ENCODE measurements around the gene P3H1. TPM values are rescaled to one million over a fixed set of nuclear protein-coding genes. Genes with fewer than 3 reads are reported as not detected.

The P3H1 gene
- total RNA-seq, 1 experiment from 2014 or later = 18.1 TPM

DNA sequence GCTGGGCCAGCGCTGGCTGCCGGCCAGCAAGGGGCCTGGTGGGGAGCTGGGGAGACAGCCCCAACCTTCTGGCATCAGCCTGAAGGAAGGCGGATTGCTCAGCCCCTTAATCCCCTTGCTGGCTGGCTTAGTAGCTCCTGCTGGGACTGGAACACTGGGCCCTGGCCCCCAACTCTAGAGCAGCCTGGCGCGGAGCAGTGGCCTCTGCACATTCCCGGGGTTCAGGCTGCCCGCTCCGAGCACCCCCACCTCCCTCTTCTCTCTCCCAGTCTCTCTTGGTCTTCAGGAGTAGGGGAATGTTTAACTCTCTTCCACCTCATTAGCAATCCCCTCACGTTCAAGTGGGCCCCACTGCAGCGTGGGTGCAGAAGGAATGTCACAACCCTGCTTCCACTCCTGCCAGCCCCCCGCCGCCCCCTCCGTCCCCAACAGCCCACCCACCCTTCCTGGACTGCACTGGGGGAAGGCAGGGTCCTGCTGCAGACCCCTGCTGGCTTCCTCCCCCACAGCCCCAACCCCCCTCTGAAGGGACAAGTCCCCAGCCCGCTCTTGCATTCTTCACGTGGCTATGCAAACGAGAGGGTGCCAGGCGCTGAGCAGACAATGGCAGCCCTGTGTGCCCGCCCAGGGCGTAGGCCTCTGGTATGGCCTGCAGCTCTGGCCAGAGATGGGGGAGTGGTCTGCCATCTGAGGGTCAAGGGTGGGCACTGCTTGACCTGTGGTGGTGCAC, 25.8 kb downstream of the P3H1 start:
- H3K79me2 ChIP-seq (ENCODE audit: low read length) = no peaks in the 10 kb centered on the region
- no peak overlapping the region for H3K4me2 ChIP-seq (ENCODE audit: low read depth, low read length, poor library complexity, severe bottlenecking)

DNA sequence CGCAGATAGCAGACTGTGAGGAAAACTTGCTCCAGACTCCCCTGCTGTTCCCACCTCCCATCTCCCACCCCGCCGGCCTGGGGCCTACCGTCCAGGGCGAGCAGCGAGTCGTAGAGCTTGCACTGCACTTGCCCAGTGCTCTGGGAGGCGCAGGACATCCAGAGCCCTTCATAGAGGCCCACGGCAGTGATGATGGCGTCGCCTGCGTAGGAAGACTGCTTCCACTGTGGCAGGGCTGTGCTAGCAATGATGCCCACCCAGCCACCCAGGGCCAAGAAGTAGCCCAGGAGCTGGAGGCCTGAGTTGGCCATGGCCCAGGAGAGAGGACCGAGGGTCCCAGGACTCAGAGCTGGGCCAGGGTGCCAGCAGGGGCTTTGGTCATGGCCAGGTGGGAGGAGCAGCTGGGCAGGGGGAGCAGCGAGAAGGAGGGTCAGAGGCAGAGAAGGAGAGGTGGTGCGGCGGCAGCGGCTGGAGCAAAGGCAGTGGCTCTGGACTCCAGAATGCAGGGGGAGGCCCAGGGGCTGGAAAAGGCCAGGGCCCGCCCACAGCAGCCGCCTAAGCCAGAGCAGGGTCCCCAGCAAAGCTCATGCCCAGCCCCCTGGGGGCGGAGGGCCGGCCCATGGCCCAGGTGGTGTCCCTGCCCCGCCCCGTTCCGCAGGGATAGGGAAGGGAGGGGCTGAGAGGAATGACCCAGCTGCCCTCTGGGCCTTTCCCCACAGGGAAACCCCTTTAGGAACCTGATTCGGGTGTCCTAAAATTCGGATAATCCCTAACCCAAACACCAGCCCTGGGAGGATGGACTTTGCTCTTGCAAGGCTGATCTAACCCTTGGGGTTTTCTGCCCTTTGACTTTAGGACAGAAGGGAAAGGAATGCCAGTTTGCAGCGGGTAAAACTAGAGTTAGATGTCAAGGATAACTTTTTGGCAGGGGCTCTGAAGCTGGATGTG, 26.8 kb downstream of the P3H1 start, which contains the start of gene CLDN19:
TSS of gene CLDN19 (minus strand) at position 484 of the 948 bp plus-strand sequence. CDS start at position 311, 173 bp downstream.
- Histone ChIP-seq H3K4me3 (ENCODE audit: low read length) (no peak within 1 kb of the TSS), H2AFZ (ENCODE audit: low read length) (no peak within 1 kb of the TSS), H3K27me3 (ENCODE audit: low read length) (no peaks in the 10 kb centered on the region), H3K36me3 (ENCODE audit: insufficient read depth, low read length) (no peaks in the 10 kb centered on the region), H3K9me3 (ENCODE audit: low read length) (no peaks in the 10 kb centered on the region), H3K27ac (ENCODE audit: low read length) (no peak within 1 kb of the TSS), H3K9ac (ENCODE audit: low read length) (no peak within 1 kb of the TSS), H4K20me1 (ENCODE audit: insufficient read depth, low read depth, low read length) (no peaks in the 10 kb centered on the region), H3K4me1 (ENCODE audit: low read length) (peaks cover 7% of the 10 kb centered on the region), H3K79me2 (ENCODE audit: low read length) (no peaks in the 10 kb centered on the region), H3K4me2 (ENCODE audit: low read depth, low read length, poor library complexity, severe bottlenecking) (no peak within 1 kb of the TSS), H3K9me2 (replicated peaks; ENCODE audit: insufficient read depth, low read length) (no peaks in the 10 kb centered on the region)
- no peak for DNase-seq

More for the DNA sequence above, 25.8 kb downstream of the P3H1 start:
- H2AFZ ChIP-seq (ENCODE audit: low read length) = no peak overlapping the region
- peaks cover under 1% of the 10 kb centered on the region; the same call in 1 of the 2 replicates for H3K36me3 ChIP-seq (ENCODE audit: insufficient read depth, low read length)
- H3K4me3 ChIP-seq (ENCODE audit: low read length) = no peak overlapping the region
- peaks cover 7% of the 10 kb centered on the region for H3K4me1 ChIP-seq (ENCODE audit: low read length)
- DNase-seq = no peak
- no peak overlapping the region for H3K9ac ChIP-seq (ENCODE audit: low read length)
- H3K9me3 ChIP-seq (ENCODE audit: low read length) = no peaks in the 10 kb centered on the region
- no peaks in the 10 kb centered on the region for H4K20me1 ChIP-seq (ENCODE audit: insufficient read depth, low read depth, low read length)
- H3K27ac ChIP-seq (ENCODE audit: low read length) = no peak overlapping the region
- H3K9me2 ChIP-seq (replicated peaks; ENCODE audit: insufficient read depth, low read length) = no peaks in the 10 kb centered on the region
- H3K27me3 ChIP-seq (ENCODE audit: low read length) = no peaks in the 10 kb centered on the region

DNA sequence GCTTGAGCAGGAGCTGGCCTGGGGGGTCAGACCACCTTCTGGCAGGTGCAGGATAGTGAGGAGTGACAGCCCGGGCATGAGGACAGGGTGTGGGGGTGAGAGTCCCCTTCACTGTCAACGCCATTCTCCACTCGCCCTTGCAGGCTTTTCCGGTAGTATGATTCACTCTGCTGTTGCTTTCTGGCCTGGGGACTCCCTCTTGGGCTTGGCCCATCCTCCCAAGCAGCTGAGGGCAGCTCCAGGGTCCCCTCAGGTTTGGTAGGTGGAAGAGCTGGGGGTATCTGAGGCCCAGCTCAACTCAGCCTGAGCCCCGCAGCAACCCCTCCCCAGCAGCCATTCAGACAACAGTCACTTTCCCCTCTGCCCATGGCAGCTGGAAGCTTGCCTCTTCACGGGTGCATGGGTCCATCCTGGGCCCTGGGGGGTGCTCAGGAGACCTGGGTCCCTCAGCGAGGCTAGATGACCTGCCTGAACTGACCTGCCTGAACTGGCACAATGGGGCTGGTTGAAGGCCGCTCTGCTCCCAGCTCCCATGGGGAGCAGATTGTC, 28.1 kb downstream of the P3H1 start:
- no peaks in the 10 kb centered on the region for H3K9me3 ChIP-seq (ENCODE audit: low read length)
- peaks cover 7% of the 10 kb centered on the region for H3K4me1 ChIP-seq (ENCODE audit: low read length)
- H3K4me3 ChIP-seq (ENCODE audit: low read length) = no peak overlapping the region
- H3K27me3 ChIP-seq (ENCODE audit: low read length) = no peaks in the 10 kb centered on the region
- H3K4me2 ChIP-seq (ENCODE audit: low read depth, low read length, poor library complexity, severe bottlenecking) = no peak overlapping the region
- no peaks in the 10 kb centered on the region for H3K79me2 ChIP-seq (ENCODE audit: low read length)
- DNase-seq = no peak
- no peak overlapping the region for H2AFZ ChIP-seq (ENCODE audit: low read length)
- H4K20me1 ChIP-seq (ENCODE audit: insufficient read depth, low read depth, low read length) = no peaks in the 10 kb centered on the region
- no peak overlapping the region for H3K27ac ChIP-seq (ENCODE audit: low read length)
- H3K36me3 ChIP-seq (ENCODE audit: insufficient read depth, low read length) = no peaks in the 10 kb centered on the region
- no peak overlapping the region for H3K9ac ChIP-seq (ENCODE audit: low read length)
- no peaks in the 10 kb centered on the region for H3K9me2 ChIP-seq (replicated peaks; ENCODE audit: insufficient read depth, low read length)

DNA sequence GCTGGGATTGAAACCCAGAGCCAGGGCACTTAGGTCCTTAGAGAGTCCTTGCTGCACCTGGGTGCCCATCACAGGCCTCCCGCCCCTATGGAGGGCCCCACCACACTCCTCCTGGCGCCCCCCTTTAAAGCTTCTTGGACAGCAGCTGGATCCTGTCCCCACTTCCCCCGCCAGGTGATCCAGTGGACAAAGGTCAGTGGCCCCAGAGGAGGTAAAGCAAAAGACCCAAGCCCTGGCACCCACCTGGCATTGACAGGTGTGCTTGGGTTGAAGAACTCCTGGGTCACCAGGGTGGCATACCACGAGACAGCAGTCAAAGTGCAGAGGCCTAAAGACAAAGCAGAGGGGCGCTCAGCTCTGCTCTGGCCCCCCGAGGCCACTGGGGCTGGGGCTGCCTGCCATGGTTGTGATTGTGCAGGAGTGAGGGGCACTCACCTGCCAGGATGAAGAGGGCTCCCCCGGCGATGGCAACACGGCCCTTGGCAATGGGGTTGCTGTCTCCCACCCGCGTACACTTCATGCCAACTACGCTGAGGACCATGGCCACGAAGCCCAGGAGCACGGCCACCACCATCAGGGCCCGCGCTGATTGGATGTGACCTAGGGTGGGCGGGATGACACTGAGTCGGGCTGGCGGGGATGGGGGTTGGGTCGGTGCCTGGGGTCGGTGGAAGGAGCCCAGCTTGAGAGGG, 28.7 kb downstream of the P3H1 start:
- no peaks in the 10 kb centered on the region for H4K20me1 ChIP-seq (ENCODE audit: insufficient read depth, low read depth, low read length)
- peaks cover 7% of the 10 kb centered on the region for H3K4me1 ChIP-seq (ENCODE audit: low read length)
- no peak overlapping the region for H3K4me2 ChIP-seq (ENCODE audit: low read depth, low read length, poor library complexity, severe bottlenecking)
- H2AFZ ChIP-seq (ENCODE audit: low read length) = no peak overlapping the region
- H3K36me3 ChIP-seq (ENCODE audit: insufficient read depth, low read length) = no peaks in the 10 kb centered on the region
- no peaks in the 10 kb centered on the region for H3K9me3 ChIP-seq (ENCODE audit: low read length)
- no peak for DNase-seq
- no peaks in the 10 kb centered on the region for H3K9me2 ChIP-seq (replicated peaks; ENCODE audit: insufficient read depth, low read length)
- H3K9ac ChIP-seq (ENCODE audit: low read length) = no peak overlapping the region
- H3K4me3 ChIP-seq (ENCODE audit: low read length) = no peak overlapping the region
- no peak overlapping the region for H3K27ac ChIP-seq (ENCODE audit: low read length)
- H3K79me2 ChIP-seq (ENCODE audit: low read length) = no peaks in the 10 kb centered on the region
- H3K27me3 ChIP-seq (ENCODE audit: low read length) = no peaks in the 10 kb centered on the region

DNA sequence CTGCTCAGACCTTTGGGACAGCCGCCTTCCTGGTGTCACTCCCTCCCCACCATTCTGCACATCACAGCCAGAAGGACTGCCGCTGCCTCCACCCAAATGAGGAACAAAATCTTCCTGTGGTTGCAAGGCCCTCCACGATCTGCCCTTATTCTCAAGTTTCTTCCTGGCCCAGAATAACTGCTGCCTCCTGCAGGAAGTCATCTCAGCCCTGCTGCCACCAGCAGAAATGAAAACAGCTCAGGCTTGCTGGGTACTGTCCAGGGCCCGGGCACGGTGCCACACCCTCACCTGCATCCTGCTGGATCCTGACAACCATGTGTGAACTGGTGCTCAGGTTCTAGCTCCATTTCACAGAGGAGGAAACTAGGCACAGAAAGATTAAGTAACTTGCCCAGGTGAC, 29.6 kb downstream of the P3H1 start:
- Histone ChIP-seq H3K4me1 (ENCODE audit: low read length) (peaks cover 7% of the 10 kb centered on the region), H3K27me3 (ENCODE audit: low read length) (no peaks in the 10 kb centered on the region), H2AFZ (ENCODE audit: low read length) (no peak overlapping the region), H4K20me1 (ENCODE audit: insufficient read depth, low read depth, low read length) (no peaks in the 10 kb centered on the region), H3K79me2 (ENCODE audit: low read length) (no peaks in the 10 kb centered on the region), H3K36me3 (ENCODE audit: insufficient read depth, low read length) (no peaks in the 10 kb centered on the region), H3K27ac (ENCODE audit: low read length) (no peak overlapping the region), H3K9me2 (replicated peaks; ENCODE audit: insufficient read depth, low read length) (no peaks in the 10 kb centered on the region), H3K9me3 (ENCODE audit: low read length) (no peaks in the 10 kb centered on the region), H3K4me3 (ENCODE audit: low read length) (no peak overlapping the region), H3K4me2 (ENCODE audit: low read depth, low read length, poor library complexity, severe bottlenecking) (no peak overlapping the region), H3K9ac (ENCODE audit: low read length) (no peak overlapping the region)
- peak; percentile 61 for DNase-seq

DNA sequence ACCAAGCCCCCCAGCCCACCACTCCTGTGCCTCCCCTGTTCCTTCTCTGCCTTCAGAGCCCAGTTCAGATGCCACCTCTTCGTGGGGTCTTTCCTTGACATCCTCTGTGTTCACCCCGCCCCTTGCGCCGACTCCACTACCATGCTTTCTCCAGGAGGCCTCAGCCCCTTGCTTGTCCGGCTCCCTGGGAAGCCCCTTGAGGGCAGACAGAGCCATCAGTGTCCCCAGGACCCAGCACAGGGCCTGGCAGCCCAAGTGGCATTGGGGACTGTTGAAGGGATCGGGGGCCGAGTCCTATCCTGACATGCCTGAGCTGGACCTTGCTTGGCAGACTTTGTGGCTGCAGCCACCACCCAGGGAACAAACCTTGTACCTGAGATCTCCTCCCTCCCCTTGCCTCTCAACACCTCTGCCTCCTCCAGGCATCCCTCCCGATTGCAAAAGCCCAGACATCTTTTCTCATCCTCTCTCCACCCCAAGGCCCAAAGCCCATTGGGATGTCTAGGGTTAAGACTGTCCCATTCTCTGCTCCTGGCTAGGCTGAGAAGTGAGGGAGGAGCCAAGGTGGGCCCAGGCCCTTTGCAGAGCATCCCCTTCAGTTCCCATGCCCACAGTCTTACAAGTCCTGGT, 30.1 kb downstream of the P3H1 start:
- Histone ChIP-seq H3K27me3 (ENCODE audit: low read length) (no peaks in the 10 kb centered on the region), H3K36me3 (ENCODE audit: insufficient read depth, low read length) (no peaks in the 10 kb centered on the region), H3K4me2 (ENCODE audit: low read depth, low read length, poor library complexity, severe bottlenecking) (no peak overlapping the region), H4K20me1 (ENCODE audit: insufficient read depth, low read depth, low read length) (no peaks in the 10 kb centered on the region), H3K79me2 (ENCODE audit: low read length) (no peaks in the 10 kb centered on the region), H3K27ac (ENCODE audit: low read length) (no peak overlapping the region), H3K9me2 (replicated peaks; ENCODE audit: insufficient read depth, low read length) (no peaks in the 10 kb centered on the region), H3K4me3 (ENCODE audit: low read length) (no peak overlapping the region), H2AFZ (ENCODE audit: low read length) (no peak overlapping the region), H3K4me1 (ENCODE audit: low read length) (peaks cover 7% of the 10 kb centered on the region), H3K9me3 (ENCODE audit: low read length) (no peaks in the 10 kb centered on the region), H3K9ac (ENCODE audit: low read length) (no peak overlapping the region)
- no peak for DNase-seq

DNA sequence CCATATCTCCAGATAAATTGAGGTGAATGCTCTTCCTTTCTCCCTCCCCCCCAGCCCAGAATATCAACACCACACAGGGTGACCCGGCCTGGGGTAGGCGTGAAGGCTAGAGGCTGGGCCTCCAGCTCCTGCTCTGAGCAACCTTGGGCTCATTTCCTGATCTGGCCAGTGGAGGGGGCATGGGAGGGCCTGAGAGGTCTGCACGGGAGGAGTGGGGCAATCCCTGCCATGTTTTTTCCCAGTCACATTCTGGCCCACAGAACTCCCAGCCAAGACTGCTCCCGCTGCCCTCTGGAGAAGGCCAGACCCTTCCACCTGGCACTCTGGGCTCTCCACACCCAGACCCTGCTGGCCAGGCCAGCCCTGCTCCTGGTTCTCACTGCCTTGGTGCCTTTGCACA, 30.7 kb downstream of the P3H1 start:
- H3K9me2 ChIP-seq (replicated peaks; ENCODE audit: insufficient read depth, low read length) = no peaks in the 10 kb centered on the region
- no peak overlapping the region for H3K4me2 ChIP-seq (ENCODE audit: low read depth, low read length, poor library complexity, severe bottlenecking)
- no peaks in the 10 kb centered on the region for H3K27me3 ChIP-seq (ENCODE audit: low read length)
- H3K9ac ChIP-seq (ENCODE audit: low read length) = no peak overlapping the region
- DNase-seq = peak; percentile 54
- H3K27ac ChIP-seq (ENCODE audit: low read length) = no peak overlapping the region
- no peaks in the 10 kb centered on the region for H3K9me3 ChIP-seq (ENCODE audit: low read length)
- H3K79me2 ChIP-seq (ENCODE audit: low read length) = no peaks in the 10 kb centered on the region
- H3K4me3 ChIP-seq (ENCODE audit: low read length) = no peak overlapping the region
- H4K20me1 ChIP-seq (ENCODE audit: insufficient read depth, low read depth, low read length) = no peaks in the 10 kb centered on the region
- H3K4me1 ChIP-seq (ENCODE audit: low read length) = peaks cover 7% of the 10 kb centered on the region
- H2AFZ ChIP-seq (ENCODE audit: low read length) = no peak overlapping the region
- no peaks in the 10 kb centered on the region for H3K36me3 ChIP-seq (ENCODE audit: insufficient read depth, low read length)
